Measurements from ENCODE around the gene PRPF6.

GRCh38 chr20:63950701-63951397 is 30.1 kb upstream of the PRPF6 start:
- TF ChIP-seq POLR2AphosphoS5 (IDR thresholded peaks at IDR 0.05) (no peak), RAD21 (conservative IDR thresholded peaks at IDR 0.05) (no peak), EZH2 (IDR thresholded peaks at IDR 0.05; ENCODE audit: borderline replicate concordance, insufficient read depth, low read length, poor library complexity, severe bottlenecking) (no peak), EP300 (conservative IDR thresholded peaks at IDR 0.05; ENCODE audit: poor library complexity, severe bottlenecking) (no peak), TAF1 (IDR thresholded peaks at IDR 0.05; ENCODE audit: low read depth) (no peak), MXI1 (conservative IDR thresholded peaks at IDR 0.05; ENCODE audit: poor library complexity, severe bottlenecking) (no peak), REST (IDR thresholded peaks at IDR 0.05; ENCODE audit: borderline replicate concordance) (no peak), SMC3 (conservative IDR thresholded peaks at IDR 0.05; ENCODE audit: poor library complexity) (no peak)
- TF ChIP-seq, protein P1, sequence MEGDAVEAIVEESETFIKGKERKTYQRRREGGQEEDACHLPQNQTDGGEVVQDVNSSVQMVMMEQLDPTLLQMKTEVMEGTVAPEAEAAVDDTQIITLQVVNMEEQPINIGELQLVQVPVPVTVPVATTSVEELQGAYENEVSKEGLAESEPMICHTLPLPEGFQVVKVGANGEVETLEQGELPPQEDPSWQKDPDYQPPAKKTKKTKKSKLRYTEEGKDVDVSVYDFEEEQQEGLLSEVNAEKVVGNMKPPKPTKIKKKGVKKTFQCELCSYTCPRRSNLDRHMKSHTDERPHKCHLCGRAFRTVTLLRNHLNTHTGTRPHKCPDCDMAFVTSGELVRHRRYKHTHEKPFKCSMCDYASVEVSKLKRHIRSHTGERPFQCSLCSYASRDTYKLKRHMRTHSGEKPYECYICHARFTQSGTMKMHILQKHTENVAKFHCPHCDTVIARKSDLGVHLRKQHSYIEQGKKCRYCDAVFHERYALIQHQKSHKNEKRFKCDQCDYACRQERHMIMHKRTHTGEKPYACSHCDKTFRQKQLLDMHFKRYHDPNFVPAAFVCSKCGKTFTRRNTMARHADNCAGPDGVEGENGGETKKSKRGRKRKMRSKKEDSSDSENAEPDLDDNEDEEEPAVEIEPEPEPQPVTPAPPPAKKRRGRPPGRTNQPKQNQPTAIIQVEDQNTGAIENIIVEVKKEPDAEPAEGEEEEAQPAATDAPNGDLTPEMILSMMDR (IDR thresholded peaks at IDR 0.05; ENCODE audit: poor library complexity, severe bottlenecking) = no peak
